ENCODE data around the gene CELF4.

DNA sequence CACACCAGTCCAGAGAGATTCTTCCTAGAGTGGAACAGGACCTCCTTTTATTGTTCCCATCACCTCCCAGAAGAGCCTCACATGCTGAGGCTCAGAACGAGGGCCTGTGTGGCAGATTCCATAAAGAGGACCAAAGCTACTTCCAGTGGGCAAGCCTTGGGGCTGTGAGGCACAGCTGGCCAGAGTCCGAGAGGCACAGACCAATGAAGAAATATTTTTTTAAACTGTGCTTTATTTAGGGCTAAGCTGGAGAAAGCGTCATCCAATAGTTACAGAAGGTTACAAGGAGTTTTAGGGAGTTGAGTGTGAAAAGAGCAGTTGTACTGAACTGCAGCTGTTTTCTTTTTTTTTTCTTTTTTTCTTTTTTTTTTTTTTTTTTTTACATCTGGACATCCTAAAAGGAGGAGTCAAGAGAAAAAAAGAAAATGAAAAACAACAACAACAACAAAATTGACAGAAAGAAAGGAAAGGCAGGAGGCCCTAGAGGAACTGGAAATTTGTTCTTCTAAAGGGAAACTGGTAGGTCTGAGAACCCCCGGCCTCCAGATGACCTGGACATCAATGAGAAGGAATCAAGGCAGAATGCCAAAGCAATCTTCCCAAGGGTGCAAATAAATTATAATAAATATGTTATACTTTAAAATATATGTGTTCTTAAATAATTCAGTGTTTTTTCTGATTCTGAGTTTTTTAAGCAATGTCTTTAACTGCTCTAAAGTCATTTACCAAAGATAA, 322.6 kb downstream of the CELF4 start:
- no peak for TF ChIP-seq POLR2AphosphoS5 (IDR thresholded peaks at IDR 0.05)
- TF ChIP-seq, protein P1, sequence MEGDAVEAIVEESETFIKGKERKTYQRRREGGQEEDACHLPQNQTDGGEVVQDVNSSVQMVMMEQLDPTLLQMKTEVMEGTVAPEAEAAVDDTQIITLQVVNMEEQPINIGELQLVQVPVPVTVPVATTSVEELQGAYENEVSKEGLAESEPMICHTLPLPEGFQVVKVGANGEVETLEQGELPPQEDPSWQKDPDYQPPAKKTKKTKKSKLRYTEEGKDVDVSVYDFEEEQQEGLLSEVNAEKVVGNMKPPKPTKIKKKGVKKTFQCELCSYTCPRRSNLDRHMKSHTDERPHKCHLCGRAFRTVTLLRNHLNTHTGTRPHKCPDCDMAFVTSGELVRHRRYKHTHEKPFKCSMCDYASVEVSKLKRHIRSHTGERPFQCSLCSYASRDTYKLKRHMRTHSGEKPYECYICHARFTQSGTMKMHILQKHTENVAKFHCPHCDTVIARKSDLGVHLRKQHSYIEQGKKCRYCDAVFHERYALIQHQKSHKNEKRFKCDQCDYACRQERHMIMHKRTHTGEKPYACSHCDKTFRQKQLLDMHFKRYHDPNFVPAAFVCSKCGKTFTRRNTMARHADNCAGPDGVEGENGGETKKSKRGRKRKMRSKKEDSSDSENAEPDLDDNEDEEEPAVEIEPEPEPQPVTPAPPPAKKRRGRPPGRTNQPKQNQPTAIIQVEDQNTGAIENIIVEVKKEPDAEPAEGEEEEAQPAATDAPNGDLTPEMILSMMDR (IDR thresholded peaks at IDR 0.05): no peak
- TF ChIP-seq POLR2A (IDR thresholded peaks at IDR 0.05): no peak

All from breast epithelium (tissue), 3 donors.